Right lobe of liver (tissue), 6 donors: ENCODE results near the gene SCN9A. TPM values are rescaled to one million over a fixed set of nuclear protein-coding genes. Genes with fewer than 3 reads are reported as not detected.
"Not testable (repeated sequence)": the region's sequence is repeated elsewhere in the genome, so short reads cannot be mapped to it uniquely, and the experiment has no call there.

ENCODE experiments used
- ATAC-seq, 4 donors: fragments of 200-7000 bp; cut with Tn5 transposase; one replicate each; pipeline ENCODE4 v1.9.1; 2020; ENCODE audit warnings: mild to moderate bottlenecking in 4 of 4, moderate library complexity in 4 of 4
- DNase-seq, 3 donors: peaks; one replicate each; pipeline ENCODE4 v3.0.0-alpha.2; 2020
- H3K27ac ChIP-seq, 3 donors: fragments of 200-600 bp; one replicate each; pipeline ENCODE4 v1.8.0; 2022
- H3K27me3 ChIP-seq, 2 donors: fragments of 200-600 bp; one replicate each; pipeline ENCODE4 v1.8.0; 2022
- H3K36me3 ChIP-seq, 4 donors: fragments of 200-600 bp; sonication (generic) in 1 of 4; one replicate each; pipeline versions ENCODE4 v1.5.1 to v1.8.0; 2017 to 2022; ENCODE audit warnings: control low read depth in 1 of 4
- H3K4me1 ChIP-seq, 4 donors: fragments of 200-600 bp; sonication (generic) in 1 of 4; one replicate each; pipeline versions ENCODE4 v1.5.1 to v1.8.0; 2017 to 2022; ENCODE audit warnings: control low read depth in 1 of 4
- H3K4me3 ChIP-seq, 3 donors: fragments of 200-600 bp; one replicate each; pipeline ENCODE4 v1.8.0; 2022
- H3K9me3 ChIP-seq, 4 donors: fragments of 200-600 bp; sonication (generic) in 1 of 4; one replicate each; pipeline versions ENCODE4 v1.5.1 to v1.8.0; 2017 to 2022; ENCODE audit warnings: control low read depth in 1 of 4
- CTCF ChIP-seq, 4 donors: fragments of 200-600 bp in 3 of 4; fragments of 450-650 bp in 1 of 4; IDR thresholded peaks; one replicate each; pipeline versions ENCODE4 v1.5.1 to v1.8.0; 2016 to 2022; ENCODE audit warnings: antibody characterized with exemption in 4 of 4, mild to moderate bottlenecking in 2 of 4
- POLR2A ChIP-seq: fragments of 450-650 bp; IDR thresholded peaks from one replicate; pipeline ENCODE4 v1.6.1; 2017; ENCODE audit warnings: antibody characterized with exemption, mild to moderate bottlenecking
- WGBS: methylation state at CpG from one replicate; pipeline ENCODE4 v1.1.6; 2018; ENCODE audit warnings: low coverage, low lambda C conversion rate; ENCODE audit not compliant: insufficient coverage; ENCODE audit errors: missing lambda C conversion rate; 5-methylcytosine and 5-hydroxymethylcytosine counted together
- intact Hi-C, 2 donors: fragments of 100-400 bp; cut with DNase I; formaldehyde crosslinking; loops; one replicate each; pipeline versions ENCODE4 v1.11.2 to v1.14.1; 2022
- total RNA-seq, 6 experiments: library from RNA; depleted of rRNA in 2 of 6; stranded (reverse); fragments of >200 nt in 2 of 6; fragmentation: NEBNext Ultra II Directional in 3 of 6; extraction: Animal tissue kit (Norgen Biotek cat#: 25700) in 3 of 6; gene quantifications; one replicate each; pipeline versions ENCODE4 v1.1.0 to v1.2.4, GENCODE V29; 2016 to 2023
- donor health status: DM: no; HTN: yes; CAD: no.
- donor health status: DM: no; HTN: no; CAD: no.
- donor health status: DM: no; HTN: no; CAD: no.
- donor health status: DM: no; HTN: yes; CAD: no.
- donor health status: DM: no; HTN: yes; CAD: no.

SCN9A gene
- total RNA-seq, 6 experiments from 2014 or later = 2.1 to 10.2 (median 5.1) TPM

DNA sequence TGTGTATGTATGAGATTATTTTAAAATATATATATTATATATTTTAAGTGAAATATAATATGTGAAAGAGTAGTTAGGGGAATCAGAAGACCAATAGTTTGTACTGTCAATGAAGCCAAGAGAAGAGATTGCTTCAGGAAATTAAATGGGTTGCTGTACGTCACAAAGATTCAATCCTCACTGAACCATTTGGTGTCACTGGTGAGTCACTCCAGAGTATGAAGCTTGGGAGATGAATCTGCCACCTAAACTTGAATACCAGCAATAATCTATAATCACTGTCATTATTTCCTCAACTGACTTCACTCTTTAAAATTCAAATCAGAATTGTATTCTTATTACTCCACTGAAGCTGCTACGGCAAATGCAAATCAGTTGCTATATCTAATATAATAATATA is 41.9 kb upstream of the SCN9A start:
- H3K27me3 ChIP-seq = no peaks in the 10 kb centered on the region
- intact Hi-C loops = no loop called here
- WGBS = 53% methylated on average over 2 of the region's 2 CpGs
- H3K4me1 ChIP-seq = no peaks in the 10 kb centered on the region
- no peaks in the 10 kb centered on the region for H3K9me3 ChIP-seq
- no peaks in the 10 kb centered on the region for H3K36me3 ChIP-seq
- no peak overlapping the region for H3K4me3 ChIP-seq
- DNase-seq = no peak
- H3K27ac ChIP-seq = no peak overlapping the region
- peak; percentile 18 to 52 (median 32) for TF ChIP-seq CTCF (IDR thresholded peaks at IDR 0.05)
- TF ChIP-seq POLR2A = no peak
- peak; percentile 78 to 87 (median 84) for ATAC-seq

GRCh38 chr2:166413255-166413654 is 37.5 kb upstream of the SCN9A start:
- ATAC-seq (no peak), DNase-seq (no peak)
- no peaks in the 10 kb centered on the region for H3K27me3 ChIP-seq
- no peak overlapping the region for H3K4me3 ChIP-seq
- TF ChIP-seq POLR2A = no peak
- TF ChIP-seq CTCF (IDR thresholded peaks at IDR 0.05) = no peak
- intact Hi-C loops = no loop called here
- H3K4me1 ChIP-seq = no peaks in the 10 kb centered on the region
- H3K36me3 ChIP-seq = no peaks in the 10 kb centered on the region
- no peak overlapping the region for H3K27ac ChIP-seq
- H3K9me3 ChIP-seq = no peaks in the 10 kb centered on the region
- 79% methylated on average over 1 of the region's 1 CpG for WGBS

DNA sequence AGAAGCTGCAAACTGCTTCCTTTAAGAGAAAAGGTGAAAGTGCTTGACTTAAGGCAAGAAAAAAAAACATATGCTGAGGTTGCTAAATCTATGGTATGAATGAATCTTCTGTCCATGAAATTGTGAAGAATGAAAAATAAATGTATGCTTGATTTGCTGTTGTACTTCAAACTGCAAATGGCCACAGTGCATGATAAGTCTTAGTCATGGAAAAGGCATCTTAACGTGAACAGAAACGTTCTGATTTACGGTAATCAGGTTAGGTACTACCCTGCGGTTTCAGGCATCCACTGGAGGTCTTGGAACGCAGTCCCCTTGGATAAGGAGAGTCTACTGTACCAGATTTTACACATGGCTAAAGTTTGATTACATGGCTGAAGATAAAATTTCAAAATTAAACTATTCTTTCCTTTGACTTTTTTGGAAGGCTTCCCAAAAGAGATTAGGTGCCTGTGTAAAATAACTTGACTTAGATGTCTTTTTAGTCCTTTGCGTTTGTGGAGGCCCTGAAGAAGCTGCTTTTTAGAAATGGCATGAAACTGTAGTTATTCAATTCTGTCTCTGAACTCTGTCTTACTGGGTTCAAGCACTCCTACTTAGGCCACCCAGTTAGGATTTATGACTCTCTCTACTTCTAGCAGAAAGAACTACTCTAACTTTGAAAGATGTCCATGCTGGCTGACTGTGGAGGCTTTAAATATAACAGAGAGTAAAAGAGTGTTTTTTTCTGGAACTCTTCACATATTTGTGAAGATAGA is 35.9 kb upstream of the SCN9A start:
- TF ChIP-seq POLR2A = no peak
- TF ChIP-seq CTCF (IDR thresholded peaks at IDR 0.05) = no peak
- Histone ChIP-seq H3K9me3 (no peaks in the 10 kb centered on the region), H3K36me3 (no peaks in the 10 kb centered on the region), H3K4me3 (no peak overlapping the region), H3K4me1 (no peaks in the 10 kb centered on the region), H3K27ac (no peak overlapping the region), H3K27me3 (no peaks in the 10 kb centered on the region)
- 63% methylated on average over 6 of the region's 6 CpGs for WGBS
- intact Hi-C loops = no loop called here
- ATAC-seq = no peak
- DNase-seq = no peak

DNA sequence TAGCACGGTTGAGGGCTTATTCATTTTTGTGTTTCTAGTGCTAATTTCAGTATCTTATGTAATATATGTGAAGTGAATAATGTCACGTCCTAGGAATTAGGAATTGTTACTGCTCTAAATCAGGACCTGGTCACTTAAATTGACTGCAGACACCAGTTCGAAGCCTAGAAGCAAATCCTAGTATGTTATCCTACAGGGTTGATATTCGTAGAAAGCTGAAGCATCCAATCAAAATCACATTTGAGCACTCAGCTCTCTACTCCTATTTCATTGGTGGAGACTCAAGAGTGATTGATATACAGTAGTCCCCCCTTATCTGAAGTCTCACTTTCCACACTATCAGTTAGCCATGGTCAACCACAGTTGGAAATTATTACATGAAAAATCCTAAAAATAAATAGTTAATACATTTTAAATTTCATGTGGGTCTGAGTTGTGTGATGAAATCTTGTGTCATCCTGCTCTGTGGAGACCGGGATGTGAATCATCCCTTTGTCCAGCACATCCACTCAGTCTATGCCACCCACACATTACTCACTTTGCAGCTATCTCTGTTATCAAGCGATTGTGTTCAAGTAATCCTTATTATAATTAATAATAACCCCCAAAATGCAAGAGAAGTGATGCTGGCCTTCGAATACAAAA is 35.2 kb upstream of the SCN9A start:
- intact Hi-C loops = no loop called here
- H3K27me3 ChIP-seq = no peaks in the 10 kb centered on the region
- DNase-seq (no peak), ATAC-seq (peak in 1 of 4 donors; percentile 71)
- no peaks in the 10 kb centered on the region for H3K9me3 ChIP-seq
- TF ChIP-seq POLR2A (no peak), CTCF (IDR thresholded peaks at IDR 0.05) (no peak)
- no peak overlapping the region for H3K27ac ChIP-seq
- no peaks in the 10 kb centered on the region for H3K4me1 ChIP-seq
- 59% methylated on average over 7 of the region's 7 CpGs for WGBS
- H3K36me3 ChIP-seq = no peaks in the 10 kb centered on the region
- no peak overlapping the region for H3K4me3 ChIP-seq

- H3K9me3 ChIP-seq, H3K36me3 ChIP-seq, DNase-seq, ATAC-seq, intact Hi-C loops, H3K27me3 ChIP-seq, H3K27ac ChIP-seq, H3K4me1 ChIP-seq, H3K4me3 ChIP-seq: not testable (repeated sequence)
- WGBS = 39% methylated on average over 2 of the region's 2 CpGs
Observed at GRCh38 chr2:166407746-166408145, 32.0 kb upstream of the SCN9A start.
